ENCODE results near the gene CHSY3. TPM values are rescaled to one million over a fixed set of nuclear protein-coding genes. Genes with fewer than 3 reads are reported as not detected.

Gene CHSY3
- total and polyA plus RNA-seq, 5 donors: 0.68 to 3.6 (median 2.3) TPM

GRCh38 chr5:130092991-130093390 is 188.7 kb downstream of the CHSY3 start:
- Histone ChIP-seq H3K27ac (ENCODE audit: low read length) (no peak overlapping the region), H3K4me1 (ENCODE audit: control insufficient read depth, insufficient read depth, low read length) (no peaks in the 10 kb centered on the region), H3K27me3 (ENCODE audit: control insufficient read depth, insufficient read depth) (no peaks in the 10 kb centered on the region), H3K4me3 (ENCODE audit: low read length) (no peak overlapping the region), H3K9me3 (ENCODE audit: control insufficient read depth, low read length) (no peaks in the 10 kb centered on the region)
- intact Hi-C loops (cut with DNase I): no loop called here
- DNase-seq: no peak
- no peak for ATAC-seq

GRCh38 chr5:130096483-130096882 is 192.2 kb downstream of the CHSY3 start:
- ATAC-seq: no peak
- DNase-seq: no peak
- H3K9me3 ChIP-seq (ENCODE audit: control insufficient read depth, low read length): no peaks in the 10 kb centered on the region
- 91% methylated on average over 2 of the region's 2 CpGs for WGBS
- no peaks in the 10 kb centered on the region for H3K4me1 ChIP-seq (ENCODE audit: control insufficient read depth, insufficient read depth, low read length)
- intact Hi-C loops (cut with DNase I): no loop called here
- no peaks in the 10 kb centered on the region for H3K27me3 ChIP-seq (ENCODE audit: control insufficient read depth, insufficient read depth)
- H3K4me3 ChIP-seq (ENCODE audit: low read length): no peak overlapping the region
- H3K27ac ChIP-seq (ENCODE audit: low read length): no peak overlapping the region

GRCh38 chr5:130099008-130099407 is 194.7 kb downstream of the CHSY3 start:
- no peaks in the 10 kb centered on the region for H3K4me1 ChIP-seq (ENCODE audit: control insufficient read depth, insufficient read depth, low read length)

GRCh38 chr5:130102375-130102774 is 198.1 kb downstream of the CHSY3 start:
- Histone ChIP-seq H3K9me3 (ENCODE audit: control insufficient read depth, low read length) (no peaks in the 10 kb centered on the region), H3K4me1 (ENCODE audit: control insufficient read depth, insufficient read depth, low read length) (no peaks in the 10 kb centered on the region), H3K27ac (ENCODE audit: low read length) (no peak overlapping the region), H3K27me3 (ENCODE audit: control insufficient read depth, insufficient read depth) (no peaks in the 10 kb centered on the region), H3K4me3 (ENCODE audit: low read length) (no peak overlapping the region)
- no peak for ATAC-seq
- DNase-seq: no peak
- intact Hi-C loops (cut with DNase I): no loop called here
- WGBS: 83% methylated on average over 3 of the region's 3 CpGs

More at GRCh38 chr5:130099008-130099407, 194.7 kb downstream of the CHSY3 start:
- DNase-seq (no peak), ATAC-seq (no peak)
- Histone ChIP-seq H3K27ac (ENCODE audit: low read length) (no peak overlapping the region), H3K9me3 (ENCODE audit: control insufficient read depth, low read length) (no peaks in the 10 kb centered on the region), H3K27me3 (ENCODE audit: control insufficient read depth, insufficient read depth) (no peaks in the 10 kb centered on the region), H3K4me3 (ENCODE audit: low read length) (no peak overlapping the region)
- WGBS: 50% methylated on average over 2 of the region's 2 CpGs
- intact Hi-C loops (cut with DNase I): no loop called here

- DNase-seq: no peak
- no peak for ATAC-seq
- H3K4me1 ChIP-seq (ENCODE audit: control insufficient read depth, insufficient read depth, low read length): no peaks in the 10 kb centered on the region
- 92% methylated on average over 1 of the region's 1 CpG for WGBS
- H3K9me3 ChIP-seq (ENCODE audit: control insufficient read depth, low read length): no peaks in the 10 kb centered on the region
- no peaks in the 10 kb centered on the region for H3K27me3 ChIP-seq (ENCODE audit: control insufficient read depth, insufficient read depth)
- no peak overlapping the region for H3K4me3 ChIP-seq (ENCODE audit: low read length)
- intact Hi-C loops (cut with DNase I): no loop called here
- H3K27ac ChIP-seq (ENCODE audit: low read length): no peak overlapping the region
Measured at GRCh38 chr5:130102960-130103359, 198.7 kb downstream of the CHSY3 start.

GRCh38 chr5:130104895-130105688 is 200.8 kb downstream of the CHSY3 start:
- intact Hi-C loops (cut with DNase I): no loop called here
- Histone ChIP-seq H3K27ac (ENCODE audit: low read length) (no peak overlapping the region), H3K4me3 (ENCODE audit: low read length) (no peak overlapping the region), H3K4me1 (ENCODE audit: control insufficient read depth, insufficient read depth, low read length) (no peaks in the 10 kb centered on the region), H3K27me3 (ENCODE audit: control insufficient read depth, insufficient read depth) (no peaks in the 10 kb centered on the region), H3K9me3 (ENCODE audit: control insufficient read depth, low read length) (no peaks in the 10 kb centered on the region)
- WGBS: 96% methylated on average over 1 of the region's 1 CpG
- no peak for DNase-seq
- no peak for ATAC-seq

- Histone ChIP-seq H3K27me3 (ENCODE audit: control insufficient read depth, insufficient read depth) (no peaks in the 10 kb centered on the region), H3K4me3 (ENCODE audit: low read length) (no peak overlapping the region), H3K9me3 (ENCODE audit: control insufficient read depth, low read length) (no peaks in the 10 kb centered on the region), H3K27ac (ENCODE audit: low read length) (no peak overlapping the region), H3K4me1 (ENCODE audit: control insufficient read depth, insufficient read depth, low read length) (no peaks in the 10 kb centered on the region)
- ATAC-seq (no peak), DNase-seq (no peak)
- intact Hi-C loops (cut with DNase I): no loop called here
Measured at GRCh38 chr5:130106480-130106879, 202.2 kb downstream of the CHSY3 start.

GRCh38 chr5:130109152-130109551 is 204.9 kb downstream of the CHSY3 start:
- H3K27ac ChIP-seq (ENCODE audit: low read length): no peak overlapping the region
- DNase-seq (no peak), ATAC-seq (no peak)
- no peaks in the 10 kb centered on the region for H3K9me3 ChIP-seq (ENCODE audit: control insufficient read depth, low read length)
- H3K27me3 ChIP-seq (ENCODE audit: control insufficient read depth, insufficient read depth): no peaks in the 10 kb centered on the region
- 72% methylated on average over 1 of the region's 1 CpG for WGBS
- no peak overlapping the region for H3K4me3 ChIP-seq (ENCODE audit: low read length)
- H3K4me1 ChIP-seq (ENCODE audit: control insufficient read depth, insufficient read depth, low read length): no peaks in the 10 kb centered on the region
- intact Hi-C loops (cut with DNase I): no loop called here

- no peak for ATAC-seq
- no peaks in the 10 kb centered on the region for H3K27me3 ChIP-seq (ENCODE audit: control insufficient read depth, insufficient read depth)
- intact Hi-C loops (cut with DNase I): no loop called here
Measured at GRCh38 chr5:130110328-130110727, 206.1 kb downstream of the CHSY3 start.

GRCh38 chr5:130111746-130112145 is 207.5 kb downstream of the CHSY3 start:
- Histone ChIP-seq H3K4me1 (ENCODE audit: control insufficient read depth, insufficient read depth, low read length) (no peaks in the 10 kb centered on the region), H3K27ac (ENCODE audit: low read length) (no peak overlapping the region), H3K27me3 (ENCODE audit: control insufficient read depth, insufficient read depth) (no peaks in the 10 kb centered on the region), H3K4me3 (ENCODE audit: low read length) (no peak overlapping the region), H3K9me3 (ENCODE audit: control insufficient read depth, low read length) (no peaks in the 10 kb centered on the region)
- no peak for ATAC-seq
- intact Hi-C loops (cut with DNase I): no loop called here
- no peak for DNase-seq
- 86% methylated on average over 3 of the region's 3 CpGs for WGBS

More at GRCh38 chr5:130110328-130110727, 206.1 kb downstream of the CHSY3 start:
- H3K9me3 ChIP-seq (ENCODE audit: control insufficient read depth, low read length): no peaks in the 10 kb centered on the region
- no peak overlapping the region for H3K27ac ChIP-seq (ENCODE audit: low read length)
- H3K4me3 ChIP-seq (ENCODE audit: low read length): no peak overlapping the region
- DNase-seq: no peak
- no peaks in the 10 kb centered on the region for H3K4me1 ChIP-seq (ENCODE audit: control insufficient read depth, insufficient read depth, low read length)

- 84% methylated on average over 4 of the region's 4 CpGs for WGBS
- H3K27me3 ChIP-seq (ENCODE audit: control insufficient read depth, insufficient read depth): no peaks in the 10 kb centered on the region
- H3K9me3 ChIP-seq (ENCODE audit: control insufficient read depth, low read length): no peaks in the 10 kb centered on the region
- no peak for ATAC-seq
- no peak for DNase-seq
- no peaks in the 10 kb centered on the region for H3K4me1 ChIP-seq (ENCODE audit: control insufficient read depth, insufficient read depth, low read length)
- no peak overlapping the region for H3K27ac ChIP-seq (ENCODE audit: low read length)
- intact Hi-C loops (cut with DNase I): no loop called here
- no peak overlapping the region for H3K4me3 ChIP-seq (ENCODE audit: low read length)
Measured at GRCh38 chr5:130112246-130112645, 208.0 kb downstream of the CHSY3 start.

GRCh38 chr5:130115686-130116085 is 211.4 kb downstream of the CHSY3 start:
- no peak overlapping the region for H3K4me3 ChIP-seq (ENCODE audit: low read length)
- H3K9me3 ChIP-seq (ENCODE audit: control insufficient read depth, low read length): no peaks in the 10 kb centered on the region
- DNase-seq (no peak), ATAC-seq (no peak)
- H3K4me1 ChIP-seq (ENCODE audit: control insufficient read depth, insufficient read depth, low read length): no peaks in the 10 kb centered on the region
- H3K27ac ChIP-seq (ENCODE audit: low read length): no peak overlapping the region
- WGBS: 87% methylated on average over 8 of the region's 8 CpGs
- intact Hi-C loops (cut with DNase I): no loop called here
- H3K27me3 ChIP-seq (ENCODE audit: control insufficient read depth, insufficient read depth): no peaks in the 10 kb centered on the region

Measured in right cardiac atrium (tissue), 5 donors.